ENCODE data around the gene TGFBI. TPM values are rescaled to one million over a fixed set of nuclear protein-coding genes. Genes with fewer than 3 reads are reported as not detected.

Gene TGFBI
- total RNA-seq, 1 donor from 2014 or later: 27.9 TPM

DNA sequence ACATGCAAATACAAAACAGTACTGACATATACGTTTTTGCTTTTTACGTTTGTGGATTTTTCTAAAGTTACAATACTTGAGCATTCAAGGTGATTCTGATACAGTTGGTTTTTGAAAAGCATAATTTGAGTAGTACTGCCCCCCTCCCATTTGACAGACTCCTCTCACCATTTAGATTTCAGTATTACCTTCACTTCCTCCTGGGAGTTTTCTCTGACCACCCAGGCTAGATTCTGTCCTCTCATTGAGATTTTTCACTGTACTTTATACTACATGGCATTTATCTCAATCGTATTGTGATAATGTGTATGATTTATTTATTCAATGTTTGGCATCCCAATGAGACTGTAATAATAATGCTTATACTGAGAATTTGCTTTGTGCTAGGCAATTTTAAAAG, 71.1 kb downstream of the TGFBI start:
- DNase-seq (ENCODE audit: low spot score): no peak
- Mint-ChIP-seq H3K4me3 (ENCODE audit: unreplicated experiment) (no peak overlapping the region), H3K9me3 (ENCODE audit: unreplicated experiment) (peaks cover 4% of the 10 kb centered on the region), H3K4me1 (ENCODE audit: unreplicated experiment) (peaks cover 12% of the 10 kb centered on the region), H3K36me3 (ENCODE audit: low read depth, unreplicated experiment) (no peaks in the 10 kb centered on the region), H3K27me3 (ENCODE audit: unreplicated experiment) (peaks cover 4% of the 10 kb centered on the region), H3K27ac (ENCODE audit: unreplicated experiment) (no peak overlapping the region)
- TF ChIP-seq, protein P1, sequence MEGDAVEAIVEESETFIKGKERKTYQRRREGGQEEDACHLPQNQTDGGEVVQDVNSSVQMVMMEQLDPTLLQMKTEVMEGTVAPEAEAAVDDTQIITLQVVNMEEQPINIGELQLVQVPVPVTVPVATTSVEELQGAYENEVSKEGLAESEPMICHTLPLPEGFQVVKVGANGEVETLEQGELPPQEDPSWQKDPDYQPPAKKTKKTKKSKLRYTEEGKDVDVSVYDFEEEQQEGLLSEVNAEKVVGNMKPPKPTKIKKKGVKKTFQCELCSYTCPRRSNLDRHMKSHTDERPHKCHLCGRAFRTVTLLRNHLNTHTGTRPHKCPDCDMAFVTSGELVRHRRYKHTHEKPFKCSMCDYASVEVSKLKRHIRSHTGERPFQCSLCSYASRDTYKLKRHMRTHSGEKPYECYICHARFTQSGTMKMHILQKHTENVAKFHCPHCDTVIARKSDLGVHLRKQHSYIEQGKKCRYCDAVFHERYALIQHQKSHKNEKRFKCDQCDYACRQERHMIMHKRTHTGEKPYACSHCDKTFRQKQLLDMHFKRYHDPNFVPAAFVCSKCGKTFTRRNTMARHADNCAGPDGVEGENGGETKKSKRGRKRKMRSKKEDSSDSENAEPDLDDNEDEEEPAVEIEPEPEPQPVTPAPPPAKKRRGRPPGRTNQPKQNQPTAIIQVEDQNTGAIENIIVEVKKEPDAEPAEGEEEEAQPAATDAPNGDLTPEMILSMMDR (IDR thresholded peaks at IDR 0.05; ENCODE audit: unreplicated experiment): no peak

DNA sequence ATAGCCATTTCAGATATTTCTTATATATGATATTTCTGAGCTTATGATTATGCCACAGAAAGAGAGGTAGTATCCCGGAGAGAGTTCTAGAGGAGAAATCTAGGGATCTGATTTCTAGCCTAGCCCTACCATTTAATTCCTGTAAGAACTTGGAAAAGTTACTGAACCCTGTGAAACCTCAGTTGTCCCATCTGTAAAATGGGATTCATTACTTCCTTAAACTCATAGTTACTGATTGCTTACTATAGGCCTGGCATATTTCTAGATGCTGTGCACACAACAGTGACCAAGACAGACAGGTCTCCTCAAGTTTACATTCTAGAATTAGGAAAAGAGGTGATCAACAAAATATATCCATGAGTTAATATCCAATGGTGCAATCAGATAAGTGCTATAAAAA, 73.1 kb downstream of the TGFBI start:
- Mint-ChIP-seq H3K4me3 (ENCODE audit: unreplicated experiment) (no peak overlapping the region), H3K9me3 (ENCODE audit: unreplicated experiment) (peaks cover 4% of the 10 kb centered on the region), H3K27me3 (ENCODE audit: unreplicated experiment) (peaks cover 4% of the 10 kb centered on the region), H3K27ac (ENCODE audit: unreplicated experiment) (no peak overlapping the region), H3K36me3 (ENCODE audit: low read depth, unreplicated experiment) (no peaks in the 10 kb centered on the region), H3K4me1 (ENCODE audit: unreplicated experiment) (peaks cover 14% of the 10 kb centered on the region)
- TF ChIP-seq, protein P1 (IDR thresholded peaks at IDR 0.05; ENCODE audit: unreplicated experiment): no peak
- no peak for DNase-seq (ENCODE audit: low spot score)

DNA sequence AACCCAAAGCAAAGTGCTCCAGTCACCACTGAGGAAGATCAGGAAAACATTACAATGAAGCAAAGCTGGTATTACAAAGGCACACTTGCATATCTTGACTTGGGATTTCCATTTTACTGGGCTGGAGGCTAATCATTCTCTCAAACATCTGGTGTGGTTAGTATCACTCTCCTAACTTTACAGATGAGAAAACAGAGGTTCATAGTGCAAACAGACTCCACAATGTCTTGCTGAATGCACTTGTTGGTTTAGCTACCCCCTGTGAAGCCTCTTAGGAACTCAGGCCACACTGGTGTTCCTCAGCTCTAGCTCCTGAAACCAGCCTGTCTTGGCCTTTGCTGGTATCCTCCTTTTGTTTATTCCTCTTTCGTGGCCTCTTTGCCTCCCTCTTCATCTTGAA, 74.3 kb downstream of the TGFBI start:
- Mint-ChIP-seq H3K9me3 (ENCODE audit: unreplicated experiment) (peaks cover 4% of the 10 kb centered on the region), H3K36me3 (ENCODE audit: low read depth, unreplicated experiment) (no peaks in the 10 kb centered on the region), H3K27ac (ENCODE audit: unreplicated experiment) (no peak overlapping the region), H3K27me3 (ENCODE audit: unreplicated experiment) (peaks cover 4% of the 10 kb centered on the region), H3K4me1 (ENCODE audit: unreplicated experiment) (peaks cover 14% of the 10 kb centered on the region), H3K4me3 (ENCODE audit: unreplicated experiment) (no peak overlapping the region)
- no peak for DNase-seq (ENCODE audit: low spot score)
- TF ChIP-seq, protein P1 (IDR thresholded peaks at IDR 0.05; ENCODE audit: unreplicated experiment): no peak

GRCh38 chr5:136104306-136104965, 75.6 kb downstream of the TGFBI start:
- Mint-ChIP-seq H3K27ac (ENCODE audit: unreplicated experiment) (no peak overlapping the region), H3K36me3 (ENCODE audit: low read depth, unreplicated experiment) (no peaks in the 10 kb centered on the region), H3K4me3 (ENCODE audit: unreplicated experiment) (no peak overlapping the region)

More at GRCh38 chr5:136104306-136104965, 75.6 kb downstream of the TGFBI start:
- H3K9me3 Mint-ChIP-seq (ENCODE audit: unreplicated experiment): peaks cover 4% of the 10 kb centered on the region
- TF ChIP-seq, protein P1 (IDR thresholded peaks at IDR 0.05; ENCODE audit: unreplicated experiment): no peak
- no peak for DNase-seq (ENCODE audit: low spot score)
- peaks cover 10% of the 10 kb centered on the region for H3K4me1 Mint-ChIP-seq (ENCODE audit: unreplicated experiment)
- H3K27me3 Mint-ChIP-seq (ENCODE audit: unreplicated experiment): peaks cover 4% of the 10 kb centered on the region

All from endothelial cell (in vitro differentiated cells).